Neural cell (in vitro differentiated cells): Measurements from ENCODE around the gene AKAP6. TPM values are rescaled to one million over a fixed set of nuclear protein-coding genes. Genes with fewer than 3 reads are reported as not detected.

Experiments
- H2AFZ ChIP-seq: fragments of 200-600, 300-800 bp; sonication (generic), shearing (Covaris generic); 2 replicates; pipeline ENCODE4 v1.6.0; 2014; ENCODE audit warnings: low read depth, mild to moderate bottlenecking, antibody characterized with exemption, low read length, moderate library complexity
- H3F3A ChIP-seq: fragments of 200-600 bp; shearing (Covaris generic); 2 replicates; pipeline ENCODE4 v1.6.1; 2016; ENCODE audit warnings: mild to moderate bottlenecking, moderate library complexity, mixed read lengths, antibody characterized with exemption, low read length; ENCODE audit not compliant: insufficient read depth, poor library complexity, severe bottlenecking
- H3K27ac ChIP-seq: fragments of 200-600, 300-800 bp; sonication (generic), shearing (Covaris generic); 2 replicates; pipeline ENCODE4 v1.5.1; 2014; ENCODE audit warnings: mild to moderate bottlenecking, low read length, moderate library complexity
- H3K27me3 ChIP-seq: fragments of 300-800, 200-600 bp; sonication (generic), shearing (Covaris generic); 2 replicates; pipeline ENCODE4 v1.6.0; 2014; ENCODE audit warnings: mild to moderate bottlenecking, low read depth, low read length, moderate library complexity; ENCODE audit not compliant: insufficient read depth
- H3K36me3 ChIP-seq: fragments of 300-800, 200-600 bp; sonication (generic), shearing (Covaris generic); 2 replicates; pipeline ENCODE4 v1.5.1; 2014; ENCODE audit warnings: mild to moderate bottlenecking, antibody characterized with exemption, low read length, moderate library complexity; ENCODE audit not compliant: insufficient read depth
- H3K4me2 ChIP-seq: fragments of 300-800, 200-600 bp; sonication (generic), shearing (Covaris generic); 2 replicates; pipeline ENCODE4 v1.6.0; 2014; ENCODE audit warnings: mild to moderate bottlenecking, low read length
- H3K4me3 ChIP-seq: fragments of 300-800, 200-600 bp; sonication (generic), shearing (Covaris generic); 2 replicates; pipeline ENCODE4 v1.5.1; 2014; ENCODE audit warnings: mild to moderate bottlenecking, low read length, moderate library complexity
- H3K79me2 ChIP-seq: fragments of 200-600 bp; shearing (Covaris generic); replicated peaks from 2 replicates; pipeline ENCODE4 v1.6.0; 2014; ENCODE audit warnings: mild to moderate bottlenecking, low read length, moderate library complexity; ENCODE audit not compliant: insufficient read depth
- H3K9ac ChIP-seq: fragments of 300-800, 200-600 bp; sonication (generic), shearing (Covaris generic); 2 replicates; pipeline ENCODE4 v1.6.1; 2016; ENCODE audit warnings: mild to moderate bottlenecking, low read length, mixed read lengths
- H3K9me2 ChIP-seq: fragments of 200-600 bp; shearing (Covaris generic); 2 replicates; pipeline ENCODE4 v1.6.1; 2016; ENCODE audit warnings: mild to moderate bottlenecking, low read length, mixed read lengths; ENCODE audit not compliant: insufficient read depth
- H3K9me3 ChIP-seq: fragments of 200-600, 300-800 bp; sonication (generic), shearing (Covaris generic); 2 replicates; pipeline ENCODE4 v1.6.1; 2016; ENCODE audit warnings: mild to moderate bottlenecking, mixed run types, low read length, moderate library complexity, mixed read lengths
- H4K20me1 ChIP-seq: fragments of 200-600 bp; shearing (Covaris generic); 2 replicates; pipeline ENCODE4 v1.6.1; 2016; ENCODE audit warnings: mild to moderate bottlenecking, mixed run types; ENCODE audit not compliant: insufficient read depth
- EP300 ChIP-seq: fragments of 450-650 bp; conservative IDR thresholded peaks from 2 replicates; pipeline ENCODE4 v1.6.1; 2014; ENCODE audit warnings: antibody characterized with exemption, mild to moderate bottlenecking, moderate library complexity; ENCODE audit not compliant: poor library complexity, severe bottlenecking
- EZH2 ChIP-seq: fragments of 200-600, 300-800 bp; shearing (Covaris generic), sonication (generic); IDR thresholded peaks from 2 replicates; pipeline ENCODE4 v1.6.1; 2014; ENCODE audit warnings: antibody characterized with exemption, low read length, borderline replicate concordance, mild to moderate bottlenecking; ENCODE audit not compliant: insufficient read depth, poor library complexity, severe bottlenecking
- MXI1 ChIP-seq: fragments of 450-650 bp; conservative IDR thresholded peaks from 2 replicates; pipeline ENCODE4 v1.6.1; 2014; ENCODE audit warnings: antibody characterized with exemption, mild to moderate bottlenecking; ENCODE audit not compliant: poor library complexity, severe bottlenecking
- POLR2AphosphoS5 ChIP-seq: IDR thresholded peaks from 2 replicates; pipeline ENCODE4 v1.6.1; 2012
- RAD21 ChIP-seq: fragments of 450-650 bp; conservative IDR thresholded peaks from 2 replicates; pipeline ENCODE4 v1.6.1; 2014; ENCODE audit warnings: antibody characterized with exemption, mild to moderate bottlenecking, moderate library complexity
- TAF1 ChIP-seq: IDR thresholded peaks from 2 replicates; pipeline ENCODE4 v1.6.1; 2012; ENCODE audit warnings: low read depth
- polyA plus RNA-seq: library from polyadenylated mRNA; depleted of rRNA; stranded (reverse); fragments of >200 nt; gene quantifications from 2 replicates; pipeline ENCODE4 v1.2.3, GENCODE V29; 2014
- TF ChIP-seq, protein P1 (sequence below): fragments of 450-650 bp; IDR thresholded peaks from 2 replicates; pipeline ENCODE4 v1.5.1; 2014; ENCODE audit warnings: antibody characterized with exemption, mild to moderate bottlenecking, moderate library complexity; ENCODE audit not compliant: poor library complexity, severe bottlenecking
- TF ChIP-seq, protein P2 (sequence below): IDR thresholded peaks from 2 replicates; pipeline ENCODE4 v1.6.1; 2012; ENCODE audit warnings: borderline replicate concordance

Gene AKAP6
- polyA plus RNA-seq, 1 donor from 2014 or later = 15.8 TPM

DNA sequence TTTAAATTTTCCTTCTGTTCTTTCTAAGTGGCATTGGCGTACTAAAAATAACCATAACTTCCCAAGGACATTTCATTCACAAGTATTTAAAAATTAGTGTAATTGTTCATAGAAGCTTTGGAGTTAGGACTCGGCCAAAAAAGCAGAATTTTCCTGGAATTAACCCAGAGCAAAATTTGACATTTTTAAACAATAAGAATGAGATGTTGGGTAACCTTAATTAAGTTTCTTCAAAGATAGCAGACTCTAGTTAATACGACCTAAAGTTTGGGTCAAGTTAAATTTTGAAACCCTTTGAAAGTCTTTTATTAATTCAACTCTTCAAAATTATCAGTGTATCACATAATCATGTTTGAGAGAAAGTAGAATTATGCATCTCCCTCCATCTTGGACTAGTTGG, 118.3 kb downstream of the AKAP6 start:
- no peak for TF ChIP-seq EZH2
- TF ChIP-seq EP300 = no peak
- TF ChIP-seq, protein P1, sequence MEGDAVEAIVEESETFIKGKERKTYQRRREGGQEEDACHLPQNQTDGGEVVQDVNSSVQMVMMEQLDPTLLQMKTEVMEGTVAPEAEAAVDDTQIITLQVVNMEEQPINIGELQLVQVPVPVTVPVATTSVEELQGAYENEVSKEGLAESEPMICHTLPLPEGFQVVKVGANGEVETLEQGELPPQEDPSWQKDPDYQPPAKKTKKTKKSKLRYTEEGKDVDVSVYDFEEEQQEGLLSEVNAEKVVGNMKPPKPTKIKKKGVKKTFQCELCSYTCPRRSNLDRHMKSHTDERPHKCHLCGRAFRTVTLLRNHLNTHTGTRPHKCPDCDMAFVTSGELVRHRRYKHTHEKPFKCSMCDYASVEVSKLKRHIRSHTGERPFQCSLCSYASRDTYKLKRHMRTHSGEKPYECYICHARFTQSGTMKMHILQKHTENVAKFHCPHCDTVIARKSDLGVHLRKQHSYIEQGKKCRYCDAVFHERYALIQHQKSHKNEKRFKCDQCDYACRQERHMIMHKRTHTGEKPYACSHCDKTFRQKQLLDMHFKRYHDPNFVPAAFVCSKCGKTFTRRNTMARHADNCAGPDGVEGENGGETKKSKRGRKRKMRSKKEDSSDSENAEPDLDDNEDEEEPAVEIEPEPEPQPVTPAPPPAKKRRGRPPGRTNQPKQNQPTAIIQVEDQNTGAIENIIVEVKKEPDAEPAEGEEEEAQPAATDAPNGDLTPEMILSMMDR = no peak
- TF ChIP-seq TAF1 = no peak
- TF ChIP-seq POLR2AphosphoS5 = no peak
- no peak for TF ChIP-seq RAD21
- Histone ChIP-seq H3K4me2 (no peak overlapping the region), H3K9me2 (no peaks in the 10 kb centered on the region), H2AFZ (no peak overlapping the region), H3K9me3 (no peaks in the 10 kb centered on the region), H4K20me1 (peaks cover 5% of the 10 kb centered on the region), H3K9ac (no peak overlapping the region), H3K27me3 (no peaks in the 10 kb centered on the region), H3F3A (no peaks in the 10 kb centered on the region), H3K79me2 (no peaks in the 10 kb centered on the region), H3K27ac (no peak overlapping the region), H3K36me3 (no peaks in the 10 kb centered on the region), H3K4me3 (no peak overlapping the region)

DNA sequence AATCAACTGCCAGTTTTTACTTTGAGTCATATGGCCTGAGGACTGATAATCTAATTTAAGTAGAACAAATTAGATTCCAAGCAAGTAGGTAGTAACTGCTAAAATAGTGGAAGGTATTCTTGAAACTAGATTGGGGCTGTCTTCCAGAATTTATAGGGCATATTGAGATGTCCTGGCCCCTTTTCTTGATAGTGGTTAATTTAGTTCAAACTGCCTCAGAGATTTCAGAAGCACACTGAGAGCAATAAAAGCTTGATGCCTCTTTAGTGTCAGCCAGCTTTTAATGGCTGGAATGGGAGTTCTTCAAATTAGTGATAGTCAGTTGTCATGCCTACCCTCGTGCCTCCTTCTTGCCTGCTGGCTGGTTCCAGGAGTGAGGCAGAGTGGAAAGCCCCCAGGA, 120.5 kb downstream of the AKAP6 start:
- H4K20me1 ChIP-seq = peaks cover 5% of the 10 kb centered on the region

More for the DNA sequence above, 120.5 kb downstream of the AKAP6 start:
- Histone ChIP-seq H3K9me2 (no peaks in the 10 kb centered on the region), H3K4me2 (no peak overlapping the region), H3K4me3 (no peak overlapping the region), H3K36me3 (no peaks in the 10 kb centered on the region), H2AFZ (no peak overlapping the region), H3F3A (no peaks in the 10 kb centered on the region), H3K79me2 (no peaks in the 10 kb centered on the region), H3K9me3 (no peaks in the 10 kb centered on the region), H3K27me3 (no peaks in the 10 kb centered on the region), H3K9ac (no peak overlapping the region), H3K27ac (no peak overlapping the region)
- no peak for TF ChIP-seq TAF1
- TF ChIP-seq, protein P2, sequence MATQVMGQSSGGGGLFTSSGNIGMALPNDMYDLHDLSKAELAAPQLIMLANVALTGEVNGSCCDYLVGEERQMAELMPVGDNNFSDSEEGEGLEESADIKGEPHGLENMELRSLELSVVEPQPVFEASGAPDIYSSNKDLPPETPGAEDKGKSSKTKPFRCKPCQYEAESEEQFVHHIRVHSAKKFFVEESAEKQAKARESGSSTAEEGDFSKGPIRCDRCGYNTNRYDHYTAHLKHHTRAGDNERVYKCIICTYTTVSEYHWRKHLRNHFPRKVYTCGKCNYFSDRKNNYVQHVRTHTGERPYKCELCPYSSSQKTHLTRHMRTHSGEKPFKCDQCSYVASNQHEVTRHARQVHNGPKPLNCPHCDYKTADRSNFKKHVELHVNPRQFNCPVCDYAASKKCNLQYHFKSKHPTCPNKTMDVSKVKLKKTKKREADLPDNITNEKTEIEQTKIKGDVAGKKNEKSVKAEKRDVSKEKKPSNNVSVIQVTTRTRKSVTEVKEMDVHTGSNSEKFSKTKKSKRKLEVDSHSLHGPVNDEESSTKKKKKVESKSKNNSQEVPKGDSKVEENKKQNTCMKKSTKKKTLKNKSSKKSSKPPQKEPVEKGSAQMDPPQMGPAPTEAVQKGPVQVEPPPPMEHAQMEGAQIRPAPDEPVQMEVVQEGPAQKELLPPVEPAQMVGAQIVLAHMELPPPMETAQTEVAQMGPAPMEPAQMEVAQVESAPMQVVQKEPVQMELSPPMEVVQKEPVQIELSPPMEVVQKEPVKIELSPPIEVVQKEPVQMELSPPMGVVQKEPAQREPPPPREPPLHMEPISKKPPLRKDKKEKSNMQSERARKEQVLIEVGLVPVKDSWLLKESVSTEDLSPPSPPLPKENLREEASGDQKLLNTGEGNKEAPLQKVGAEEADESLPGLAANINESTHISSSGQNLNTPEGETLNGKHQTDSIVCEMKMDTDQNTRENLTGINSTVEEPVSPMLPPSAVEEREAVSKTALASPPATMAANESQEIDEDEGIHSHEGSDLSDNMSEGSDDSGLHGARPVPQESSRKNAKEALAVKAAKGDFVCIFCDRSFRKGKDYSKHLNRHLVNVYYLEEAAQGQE = no peak
- no peak for TF ChIP-seq MXI1
- no peak for TF ChIP-seq RAD21
- TF ChIP-seq, protein P1 = no peak
